Muscle of leg (tissue), 11 donors: ENCODE data around the gene LRP6. TPM values are rescaled to one million over a fixed set of nuclear protein-coding genes. Genes with fewer than 3 reads are reported as not detected.

Experiments
- DNase-seq: peaks from one replicate; pipeline ENCODE4 v3.0.0; 2013
- H3K27ac ChIP-seq: one replicate; pipeline ENCODE4 v1.5.1; 2013; ENCODE audit warnings: mild to moderate bottlenecking, low read length, control low read depth
- H3K27me3 ChIP-seq: one replicate; pipeline ENCODE4 v1.6.1; 2013; ENCODE audit warnings: low read length; ENCODE audit not compliant: control insufficient read depth, insufficient read depth
- H3K36me3 ChIP-seq: one replicate; pipeline ENCODE4 v1.6.1; 2013; ENCODE audit warnings: low read length; ENCODE audit not compliant: control insufficient read depth, insufficient read depth
- H3K4me1 ChIP-seq: one replicate; pipeline ENCODE4 v1.6.1; 2013; ENCODE audit warnings: low read length; ENCODE audit not compliant: control insufficient read depth, insufficient read depth
- H3K4me3 ChIP-seq: one replicate; pipeline ENCODE4 v1.5.1; 2013; ENCODE audit warnings: low read length, control low read depth
- H3K9me3 ChIP-seq: replicated peaks from 2 replicates; pipeline ENCODE4 v1.6.1; 2013; ENCODE audit warnings: low read depth, low read length; ENCODE audit not compliant: control insufficient read depth
- WGBS: methylation state at CpG from one replicate; pipeline ENCODE4 v1.1.5; 2013; ENCODE audit warnings: missing lambda C conversion rate; ENCODE audit not compliant: insufficient coverage; 5-methylcytosine and 5-hydroxymethylcytosine counted together
- polyA plus RNA-seq, 8 donors: library from polyadenylated mRNA; unstranded; fragments of 120-200 nt; gene quantifications; one replicate each; pipeline versions ENCODE4 v1.2.1 to v1.2.3, GENCODE V29; 2013; ENCODE audit warnings: inconsistent platforms in 1 of 8, low replicate concordance in 1 of 8; ENCODE audit not compliant: insufficient read length in 8 of 8, insufficient read depth in 1 of 8
- total RNA-seq: library from RNA; stranded (reverse); fragments of 120-200 nt; gene quantifications from one replicate; pipeline ENCODE4 v1.2.4, GENCODE V29; 2013

The LRP6 gene
- total and polyA plus RNA-seq, 9 donors, result 18.8 to 43.4 (median 35.7) TPM

DNA sequence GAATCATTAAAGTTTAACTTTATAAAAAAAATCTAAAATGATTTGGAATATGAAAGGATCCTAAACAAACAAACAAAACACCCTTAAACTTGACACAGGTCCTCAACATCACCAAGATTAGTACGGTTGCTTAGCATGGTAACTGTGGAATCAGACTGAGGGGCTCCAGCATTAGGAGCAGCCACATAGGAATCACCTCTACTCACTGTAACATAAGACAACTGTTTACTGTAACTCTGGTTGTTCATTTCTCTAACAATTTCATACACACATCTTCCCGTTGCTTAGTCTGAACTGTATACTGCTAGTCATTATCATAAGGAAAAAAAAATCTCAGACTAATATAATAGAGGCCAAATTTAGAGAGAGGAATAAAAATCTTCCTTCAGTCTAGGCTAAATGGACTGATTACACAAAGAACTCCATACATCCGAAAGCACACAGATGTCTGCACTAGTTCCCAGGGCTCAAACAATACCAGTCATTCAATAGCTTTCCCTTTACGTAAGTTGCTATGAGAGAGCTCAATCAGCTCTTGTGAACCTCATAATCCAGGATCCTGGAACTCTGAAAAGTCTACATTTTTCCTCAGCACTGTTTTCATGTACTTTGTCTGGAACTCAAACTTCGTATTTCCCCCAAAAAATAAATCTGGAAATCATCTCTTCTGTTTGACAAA, 26.0 kb downstream of the LRP6 start:
- no peaks in the 10 kb centered on the region for H3K27me3 ChIP-seq
- no peak overlapping the region for H3K4me3 ChIP-seq
- H3K9me3 ChIP-seq, result peaks cover 13% of the 10 kb centered on the region
- H3K27ac ChIP-seq, result peak overlapping the region; percentile 89
- WGBS, result 13% methylated on average over 1 of the region's 5 CpGs
- peaks cover 2% of the 10 kb centered on the region for H3K4me1 ChIP-seq
- peaks cover 4% of the 10 kb centered on the region for H3K36me3 ChIP-seq
- peak; percentile 92 for DNase-seq

DNA sequence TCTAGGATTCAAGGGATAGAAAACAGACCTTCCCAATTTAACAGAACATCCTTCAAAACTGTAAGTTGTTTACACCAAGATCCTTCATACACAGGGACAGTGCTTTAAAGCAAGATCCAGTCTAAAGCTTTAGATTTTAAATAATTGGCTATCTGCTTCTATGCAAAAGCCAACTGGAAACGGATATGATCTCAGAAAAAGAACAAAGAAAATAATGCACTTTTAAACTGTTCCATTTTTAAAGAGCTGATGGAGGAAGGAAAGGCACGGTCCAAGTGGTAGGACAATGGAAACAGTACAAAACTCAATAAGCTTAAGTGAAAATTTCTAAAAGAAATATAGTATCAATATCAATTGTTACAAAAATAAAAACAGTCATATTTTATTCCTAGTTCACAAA, 27.7 kb downstream of the LRP6 start:
- Histone ChIP-seq H3K36me3 (peaks cover 4% of the 10 kb centered on the region), H3K27me3 (no peaks in the 10 kb centered on the region), H3K9me3 (peaks cover 16% of the 10 kb centered on the region), H3K4me1 (peaks cover 2% of the 10 kb centered on the region), H3K4me3 (no peak overlapping the region), H3K27ac (peak overlapping the region; percentile 51)
- no CpG with 5 or more reads among the region's 2 CpGs for WGBS
- peak; percentile 28 for DNase-seq

DNA sequence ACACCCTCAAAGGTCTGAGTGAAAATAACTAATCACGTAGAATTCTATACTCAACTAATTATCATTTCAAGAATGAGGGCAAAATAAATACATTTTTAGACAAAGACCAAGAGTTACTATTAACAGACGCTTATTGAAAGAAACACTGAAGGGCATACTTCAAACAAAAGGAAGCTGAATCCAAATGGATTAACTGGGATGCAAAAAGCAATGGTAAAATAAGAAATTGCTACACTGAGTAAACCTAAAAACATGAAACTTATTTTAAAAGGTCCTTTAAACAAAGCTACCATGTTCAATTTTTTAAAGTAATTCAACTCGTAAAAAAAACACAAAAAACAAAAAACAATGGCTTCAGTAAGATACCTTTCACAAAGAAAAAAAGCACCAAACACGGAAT, 28.2 kb downstream of the LRP6 start:
- H3K27ac ChIP-seq, result peak overlapping the region; percentile 51
- H3K36me3 ChIP-seq, result peaks cover 2% of the 10 kb centered on the region
- DNase-seq, result no peak
- no peaks in the 10 kb centered on the region for H3K27me3 ChIP-seq
- H3K4me3 ChIP-seq, result no peak overlapping the region
- no CpG with 5 or more reads among the region's 4 CpGs for WGBS
- peaks cover 2% of the 10 kb centered on the region for H3K4me1 ChIP-seq
- H3K9me3 ChIP-seq, result peaks cover 16% of the 10 kb centered on the region

DNA sequence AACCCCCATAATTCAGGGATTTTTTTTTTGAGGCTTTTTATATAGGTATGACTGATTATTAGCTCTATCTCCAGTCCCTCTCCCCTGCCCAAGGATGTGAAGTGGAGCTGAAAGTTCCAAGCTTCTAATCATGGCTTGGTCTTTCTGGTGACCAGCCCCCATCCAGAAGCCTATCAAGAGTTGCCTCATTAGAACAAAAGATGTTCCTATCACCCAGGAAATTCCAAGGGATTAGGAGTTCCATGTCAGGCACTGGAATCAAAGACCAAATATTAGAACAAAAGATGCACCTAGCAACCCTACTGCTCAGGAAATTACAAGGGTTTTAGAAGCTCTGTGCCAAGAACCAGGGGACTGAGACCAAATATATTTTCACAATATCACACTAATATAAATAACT, 29.9 kb downstream of the LRP6 start:
- Histone ChIP-seq H3K4me3 (no peak overlapping the region), H3K27me3 (no peaks in the 10 kb centered on the region), H3K36me3 (no peaks in the 10 kb centered on the region), H3K9me3 (peaks cover 16% of the 10 kb centered on the region), H3K27ac (no peak overlapping the region), H3K4me1 (peaks cover 2% of the 10 kb centered on the region)
- DNase-seq, result no peak

DNA sequence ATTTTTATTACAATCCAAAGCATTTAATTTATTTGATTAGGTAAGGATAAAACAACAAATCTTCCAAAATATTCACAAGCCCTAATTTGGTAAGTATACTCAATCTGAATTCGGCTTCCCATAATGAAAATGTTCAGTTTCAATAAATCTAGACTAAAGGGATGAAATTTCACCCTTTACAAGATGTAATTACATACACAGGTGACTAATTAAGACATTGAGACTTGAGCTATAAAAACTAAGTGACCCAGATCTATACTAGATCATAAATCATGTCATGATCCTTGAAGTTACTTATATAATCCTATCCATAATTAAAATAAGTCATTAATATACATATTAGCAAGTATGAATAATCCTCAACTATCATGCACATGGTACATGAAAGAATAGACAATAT, 36.6 kb downstream of the LRP6 start:
- Histone ChIP-seq H3K9me3 (no peaks in the 10 kb centered on the region), H3K4me1 (no peaks in the 10 kb centered on the region), H3K27me3 (no peaks in the 10 kb centered on the region), H3K4me3 (no peak overlapping the region), H3K27ac (no peak overlapping the region), H3K36me3 (no peaks in the 10 kb centered on the region)
- no peak for DNase-seq
- WGBS, result no CpG with 5 or more reads among the region's 1 CpG

DNA sequence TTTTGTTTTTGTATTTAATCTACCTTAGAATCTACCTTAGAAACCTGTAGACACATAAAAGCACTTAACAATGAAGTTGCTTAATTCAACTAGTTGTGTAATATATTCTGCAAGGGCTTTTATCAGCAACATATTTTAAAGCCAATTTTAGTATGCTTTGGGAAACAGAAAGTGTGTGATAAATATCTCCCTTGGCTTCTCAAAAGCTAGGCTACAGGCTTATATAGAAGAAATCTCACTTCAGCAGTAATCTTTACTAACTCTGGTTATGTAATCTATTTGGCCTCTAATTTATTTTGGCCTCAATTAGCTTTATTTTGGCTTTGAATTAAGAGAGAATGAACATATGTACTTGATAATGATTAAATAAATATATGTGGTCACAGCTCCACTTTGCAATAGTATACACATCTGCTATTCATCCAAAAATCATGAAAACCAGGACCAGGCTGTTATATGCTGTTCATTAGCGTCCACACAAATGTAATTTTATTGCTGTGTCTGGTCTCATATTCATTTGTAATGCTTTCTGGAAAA, 37.2 kb downstream of the LRP6 start:
- Histone ChIP-seq H3K27me3 (no peaks in the 10 kb centered on the region), H3K9me3 (no peaks in the 10 kb centered on the region), H3K4me3 (no peak overlapping the region), H3K27ac (no peak overlapping the region), H3K36me3 (no peaks in the 10 kb centered on the region), H3K4me1 (no peaks in the 10 kb centered on the region)
- no CpG with 5 or more reads among the region's 1 CpG for WGBS
- DNase-seq, result peak; percentile 70

DNA sequence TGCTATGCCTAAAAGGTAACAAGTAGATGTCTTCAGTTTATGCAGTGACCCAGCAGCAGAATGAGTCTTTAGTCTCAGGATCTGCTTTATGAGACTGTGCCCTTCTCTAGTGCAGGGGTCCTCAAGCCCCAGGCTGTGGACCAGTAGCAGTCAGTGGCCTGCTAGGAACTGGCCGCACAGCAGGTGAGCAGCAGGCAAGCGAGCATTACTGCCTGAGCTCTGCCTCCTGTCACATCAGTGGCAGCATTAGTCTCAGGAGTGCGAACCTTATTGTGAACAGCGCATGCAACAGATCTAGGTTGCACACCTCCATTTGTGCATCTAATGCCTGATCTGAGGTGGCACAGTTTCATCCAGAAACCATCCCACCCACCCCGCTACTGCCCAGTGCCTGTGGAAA, 38.4 kb downstream of the LRP6 start:
- no peaks in the 10 kb centered on the region for H3K9me3 ChIP-seq
- no peaks in the 10 kb centered on the region for H3K36me3 ChIP-seq
- no peak for DNase-seq
- H3K4me1 ChIP-seq, result no peaks in the 10 kb centered on the region
- no peak overlapping the region for H3K4me3 ChIP-seq
- no peaks in the 10 kb centered on the region for H3K27me3 ChIP-seq
- 92% methylated on average over 5 of the region's 5 CpGs for WGBS
- H3K27ac ChIP-seq, result no peak overlapping the region

DNA sequence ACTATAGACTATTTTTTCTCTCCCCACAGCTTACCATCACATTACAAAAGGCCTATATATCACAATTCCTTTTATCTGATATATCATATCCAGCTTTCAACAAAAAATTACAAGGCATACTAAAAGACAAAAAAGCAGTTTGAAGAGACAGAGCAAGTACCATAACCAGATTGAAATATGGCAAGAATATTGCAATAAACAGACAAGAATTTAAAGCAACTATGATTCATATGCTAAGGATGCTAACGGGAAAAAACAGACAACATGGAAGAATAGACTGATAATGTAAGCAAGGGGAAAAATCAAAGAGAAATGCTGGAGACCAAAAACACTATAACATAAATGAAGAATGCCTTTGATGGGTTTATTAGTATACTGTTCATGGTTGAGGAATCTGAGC, 40.7 kb downstream of the LRP6 start:
- no peak for DNase-seq
- Histone ChIP-seq H3K9me3 (no peaks in the 10 kb centered on the region), H3K4me3 (no peak overlapping the region), H3K4me1 (no peaks in the 10 kb centered on the region), H3K36me3 (no peaks in the 10 kb centered on the region), H3K27ac (no peak overlapping the region), H3K27me3 (no peaks in the 10 kb centered on the region)
- no CpG with 5 or more reads among the region's 1 CpG for WGBS

DNA sequence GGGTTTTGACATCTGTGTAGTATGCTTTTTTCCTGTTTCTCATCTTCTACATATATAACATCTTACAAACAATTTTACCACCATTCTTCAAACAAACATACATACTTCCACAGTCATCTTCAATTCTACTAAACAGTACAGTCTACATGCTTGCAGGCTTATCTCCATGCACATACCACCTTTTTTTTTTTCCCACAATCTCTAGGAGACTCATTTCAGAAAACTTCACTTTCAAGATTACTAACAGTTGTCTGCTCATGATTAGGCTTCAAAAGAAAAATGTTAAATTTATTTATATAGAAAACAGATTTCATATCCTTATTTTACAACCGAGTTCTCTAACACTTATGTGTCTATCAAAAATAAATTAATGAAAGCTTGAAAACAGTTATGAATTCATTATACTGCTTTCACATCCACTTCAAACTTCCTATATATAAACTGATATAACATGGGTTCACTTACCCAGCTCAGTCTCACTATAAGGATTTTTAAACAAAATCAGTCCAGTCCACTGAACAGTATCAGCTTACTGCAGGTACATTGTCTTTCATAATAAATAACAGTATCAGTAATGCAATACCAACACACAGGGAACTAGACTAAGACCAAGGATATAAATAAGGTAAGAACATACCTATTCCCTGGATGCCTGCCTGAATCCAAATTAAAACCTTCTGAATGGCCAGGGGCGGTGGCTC, 42.5 kb downstream of the LRP6 start:
- WGBS, result 100% methylated on average over 1 of the region's 2 CpGs
- Histone ChIP-seq H3K36me3 (no peaks in the 10 kb centered on the region), H3K27ac (no peak overlapping the region), H3K4me1 (no peaks in the 10 kb centered on the region), H3K9me3 (no peaks in the 10 kb centered on the region), H3K27me3 (no peaks in the 10 kb centered on the region), H3K4me3 (no peak overlapping the region)
- DNase-seq, result no peak

DNA sequence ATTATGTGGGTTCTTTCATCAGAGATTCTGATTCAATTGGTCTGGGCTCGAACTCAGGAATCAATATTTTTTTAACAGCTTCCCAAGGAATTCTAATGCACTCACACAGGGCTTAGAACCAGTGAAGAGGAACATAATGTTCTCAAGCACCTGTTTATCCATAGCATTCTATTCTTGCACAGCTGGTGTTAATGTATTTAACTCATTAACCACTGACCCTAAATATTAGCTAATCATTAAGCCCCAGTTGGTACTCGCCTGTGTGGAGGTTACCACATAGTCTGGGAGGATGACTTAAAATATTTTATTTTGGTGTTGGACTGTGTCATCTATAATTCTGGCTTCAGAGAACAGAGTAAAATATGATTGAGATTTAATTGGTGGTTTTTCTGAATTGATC, 45.3 kb downstream of the LRP6 start:
- Histone ChIP-seq H3K9me3 (peaks cover 4% of the 10 kb centered on the region), H3K27me3 (no peaks in the 10 kb centered on the region), H3K27ac (no peak overlapping the region), H3K4me3 (no peak overlapping the region), H3K4me1 (peaks cover 3% of the 10 kb centered on the region), H3K36me3 (no peaks in the 10 kb centered on the region)
- WGBS, result no CpG with 5 or more reads among the region's 2 CpGs
- no peak for DNase-seq
